HCT116 (cell line): ENCODE data around the gene COPB1.

ENCODE experiments used
- CTCF ChIP-seq, 3 experiments: fragments of 200-600 bp in 1 of 3; sonication (generic) in 1 of 3; IDR thresholded peaks in 2 of 3; conservative IDR thresholded peaks in 1 of 3; 2 replicates each; pipeline ENCODE4 v1.5.1; 2012 to 2017; ENCODE audit warnings: low read depth in 2 of 3, low read length in 2 of 3, antibody characterized with exemption in 1 of 3, borderline replicate concordance in 1 of 3, control low read depth in 1 of 3, mild to moderate bottlenecking in 1 of 3, mixed read lengths in 1 of 3, mixed run types in 1 of 3, moderate library complexity in 1 of 3; ENCODE audit not compliant: insufficient read depth in 1 of 3
- EZH2phosphoT487 ChIP-seq: fragments of 200-600 bp; IDR thresholded peaks from 2 replicates; pipeline ENCODE4 v1.6.1; 2018; ENCODE audit warnings: antibody characterized with exemption, borderline replicate concordance
- POLR2A ChIP-seq: IDR thresholded peaks from 2 replicates; pipeline ENCODE4 v1.7.0; 2011; ENCODE audit warnings: borderline replicate concordance; ENCODE audit not compliant: insufficient read depth, insufficient read length; ENCODE audit errors: extremely low read depth
- POLR2AphosphoS5 ChIP-seq: IDR thresholded peaks from 2 replicates; pipeline ENCODE4 v1.6.1; 2011; ENCODE audit warnings: mild to moderate bottlenecking, low read depth, low read length, moderate library complexity
- SIN3A ChIP-seq: IDR thresholded peaks from 2 replicates; pipeline ENCODE4 v1.6.1; 2012; ENCODE audit warnings: low read depth
- ZNF274 ChIP-seq: fragments of 200-500 bp; sonication (Bioruptor generic); IDR thresholded peaks from 2 replicates; pipeline ENCODE4 v1.6.1; 2014; ENCODE audit warnings: mild to moderate bottlenecking, low read depth, low read length, inconsistent platforms

GRCh38 chr11:14537134-14537599 is 37.6 kb upstream of the COPB1 start:
- peak; percentile 57 to 84 (median 70); a peak in 5 of 6 replicates for TF ChIP-seq CTCF (IDR thresholded peaks at IDR 0.05 in 2 of 3, conservative IDR thresholded peaks at IDR 0.05 in 1 of 3; ENCODE audit: borderline replicate concordance in 1 of 3, insufficient read depth in 1 of 3, low read depth in 2 of 3, low read length in 2 of 3)
- no peak for TF ChIP-seq POLR2A
- no peak for TF ChIP-seq EZH2phosphoT487
- no peak for TF ChIP-seq SIN3A
- no peak for TF ChIP-seq POLR2AphosphoS5
- no peak for TF ChIP-seq ZNF274
